Common myeloid progenitor, CD34-positive (primary cell): ENCODE results near the gene CEACAM3.
A peak's percentile ranks its signal among the peaks of the same experiment; 100 is the strongest.

Experiments
- CTCF ChIA-PET: fragments of 350-600 bp; sonication (Branson Sonifier 250); formaldehyde crosslinking; loops from one replicate; lab custom pipeline; 2021; ENCODE audit warnings: antibody characterized with exemption; lab: Charles Lee
- POLR2A ChIA-PET: fragments of 350-600 bp; sonication (Branson Sonifier 250); formaldehyde crosslinking; loops from one replicate; lab custom pipeline; 2021; ENCODE audit warnings: antibody characterized with exemption; lab: Charles Lee
- DNase-seq, 3 donors: peaks; one replicate each; pipeline versions ENCODE4 v3.0.0 to v3.0.0-alpha.2; 2013
- H3K27ac ChIP-seq, 2 experiments: 1 replicate in 1 of 2; 2 replicates in 1 of 2; pipeline ENCODE4 v1.7.0; 2013; ENCODE audit warnings: inconsistent platforms in 2 of 2, low read length in 2 of 2, mild to moderate bottlenecking in 2 of 2, low read depth in 1 of 2, moderate library complexity in 1 of 2; ENCODE audit not compliant: severe bottlenecking in 2 of 2, insufficient read depth in 1 of 2, poor library complexity in 1 of 2
- H3K27me3 ChIP-seq, 5 experiments: replicated peaks in 2 of 5; 1 replicate in 3 of 5; 2 replicates in 2 of 5; pipeline versions ENCODE4 v1.6.1 to v1.7.0; 2013; ENCODE audit warnings: low read length in 4 of 5, mild to moderate bottlenecking in 2 of 5, moderate library complexity in 2 of 5, inconsistent platforms in 1 of 5; ENCODE audit not compliant: insufficient read depth in 5 of 5, control insufficient read depth in 4 of 5
- H3K36me3 ChIP-seq, 4 experiments: 1 replicate in 2 of 4; 2 replicates in 2 of 4; pipeline versions ENCODE4 v1.6.1 to v1.7.0; 2013; ENCODE audit warnings: low read length in 3 of 4, control low read depth in 1 of 4, mild to moderate bottlenecking in 1 of 4; ENCODE audit not compliant: control insufficient read depth in 4 of 4, insufficient read depth in 4 of 4
- H3K4me1 ChIP-seq, 4 experiments: 1 replicate in 3 of 4; 2 replicates in 1 of 4; pipeline versions ENCODE4 v1.6.1 to v1.7.1; 2013; ENCODE audit warnings: low read length in 3 of 4, mild to moderate bottlenecking in 3 of 4, control low read depth in 1 of 4, inconsistent platforms in 1 of 4, moderate library complexity in 1 of 4; ENCODE audit not compliant: control insufficient read depth in 4 of 4, insufficient read depth in 4 of 4; ENCODE audit errors: control extremely low read depth in 1 of 4
- H3K4me3 ChIP-seq, 7 experiments: 1 replicate in 4 of 7; 2 replicates in 3 of 7; pipeline versions ENCODE4 v1.5.1 to v1.7.0; 2013; ENCODE audit warnings: mild to moderate bottlenecking in 7 of 7, low read length in 6 of 7, moderate library complexity in 6 of 7, inconsistent platforms in 2 of 7, low read depth in 2 of 7, control low read depth in 1 of 7; ENCODE audit not compliant: insufficient read depth in 4 of 7, control insufficient read depth in 1 of 7; ENCODE audit errors: extremely low read depth in 1 of 7
- H3K9me3 ChIP-seq, 5 experiments: 1 replicate in 4 of 5; 2 replicates in 1 of 5; pipeline versions ENCODE4 v1.6.1 to v1.7.1; 2013; ENCODE audit warnings: low read length in 4 of 5, mild to moderate bottlenecking in 2 of 5, inconsistent platforms in 1 of 5, low read depth in 1 of 5, moderate library complexity in 1 of 5; ENCODE audit not compliant: control insufficient read depth in 4 of 5, insufficient read depth in 2 of 5; ENCODE audit errors: control extremely low read depth in 1 of 5
- WGBS: methylation state at CpG from one replicate; pipeline ENCODE4 v1.1.5; 2013; ENCODE audit not compliant: insufficient coverage; 5-methylcytosine and 5-hydroxymethylcytosine counted together

Gene CEACAM3

DNA sequence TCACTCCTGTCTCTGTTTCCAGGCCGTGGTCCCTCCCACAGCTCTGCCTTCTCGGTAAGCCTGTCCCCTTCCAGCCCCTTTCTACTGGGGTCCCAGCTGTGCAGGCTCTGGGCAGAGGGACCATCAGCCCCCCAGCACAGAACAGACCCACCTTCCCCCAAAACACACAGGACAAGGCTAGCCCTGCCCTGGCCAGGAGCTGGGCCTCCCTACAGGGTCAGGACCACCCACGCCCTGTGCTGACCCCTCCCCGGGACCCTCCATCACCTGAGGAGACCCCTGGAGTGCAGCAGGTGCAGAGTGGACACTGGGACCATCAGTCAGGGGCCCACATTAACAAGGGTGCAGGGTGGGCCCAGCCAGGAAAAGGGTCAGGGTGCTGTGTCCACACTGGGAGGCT is 13.9 kb downstream of the CEACAM3 start:
- WGBS: 67% methylated on average over 4 of the region's 4 CpGs
- Histone ChIP-seq H3K4me1 (peaks cover 14 to 57% (median 46%) of the 10 kb centered on the region in 4 experiments), H3K36me3 (no peaks in the 10 kb centered on the region), H3K4me3 (peak overlapping the region in 1 of 7 experiments; percentile 41), H3K27me3 (no peaks in the 10 kb centered on the region), H3K27ac (peak overlapping the region in 1 of 2 experiments; percentile 7), H3K9me3 (no peaks in the 10 kb centered on the region)
- ChIA-PET POLR2A (interaction anchor here (0.6 kb wide), 1 partner anchor 11 kb away, joined by 5 read pairs; no protein-coding TSS in a partner anchor), CTCF (interaction anchor here (0.9 to 5.5 kb wide), 5 partner anchors 10 to 104 kb away, joined by 3 to 84 read pairs (median 14); partner anchors contain the start of gene CEACAM3)
- no peak for DNase-seq

GRCh38 chr19:41811036-41811435 is 14.6 kb downstream of the CEACAM3 start:
- ChIA-PET CTCF (interaction anchor here (0.8 to 5.5 kb wide), 8 partner anchors 9 to 105 kb away, joined by 3 to 84 read pairs (median 6); partner anchors contain the start of gene CEACAM3), POLR2A (interaction anchor here (0.6 kb wide), 1 partner anchor 10 kb away, joined by 5 read pairs; no protein-coding TSS in a partner anchor)
- Histone ChIP-seq H3K4me1 (peaks cover 14 to 55% (median 46%) of the 10 kb centered on the region in 4 experiments), H3K4me3 (peak overlapping the region in 3 of 7 experiments; percentile 33 to 42 (median 41)), H3K36me3 (no peaks in the 10 kb centered on the region), H3K27me3 (no peaks in the 10 kb centered on the region), H3K9me3 (no peaks in the 10 kb centered on the region), H3K27ac (peak overlapping the region in 1 of 2 experiments; percentile 6)
- peak; percentile 65 to 94 (median 92) for DNase-seq
- WGBS: 0% methylated on average over 2 of the region's 3 CpGs

DNA sequence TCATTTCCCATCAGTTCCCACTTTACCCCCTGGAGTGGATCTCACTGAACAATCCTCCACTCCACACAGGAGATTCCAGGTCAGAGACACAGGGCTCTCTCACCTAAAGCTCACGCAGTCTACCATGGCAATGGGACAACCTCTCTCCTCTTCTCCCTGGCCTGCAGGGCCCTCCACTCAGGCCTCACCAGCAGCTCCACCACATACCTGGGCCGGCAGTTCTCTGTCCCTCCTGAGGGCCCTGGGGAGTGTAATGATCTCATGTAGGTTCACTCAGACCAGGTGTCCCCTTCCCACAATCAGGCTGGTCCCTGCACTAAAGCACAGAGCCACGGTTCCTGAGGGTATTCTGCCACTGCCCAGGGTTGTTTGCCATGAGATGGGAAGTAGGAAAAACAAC is 15.6 kb downstream of the CEACAM3 start:
- Histone ChIP-seq H3K4me1 (peaks cover 14 to 55% (median 46%) of the 10 kb centered on the region in 4 experiments), H3K9me3 (no peaks in the 10 kb centered on the region), H3K4me3 (no peak overlapping the region), H3K36me3 (no peaks in the 10 kb centered on the region), H3K27ac (no peak overlapping the region), H3K27me3 (no peaks in the 10 kb centered on the region)
- ChIA-PET CTCF (interaction anchor here (0.5 to 5.5 kb wide), 10 partner anchors 8 to 446 kb away, joined by 3 to 84 read pairs (median 4); partner anchors contain the start of gene CEACAM3), POLR2A (no interaction called here)
- WGBS: 93% methylated on average over 3 of the region's 3 CpGs
- DNase-seq: no peak

GRCh38 chr19:41813911-41814310 is 17.5 kb downstream of the CEACAM3 start:
- Histone ChIP-seq H3K27ac (no peak overlapping the region), H3K27me3 (no peaks in the 10 kb centered on the region), H3K36me3 (no peaks in the 10 kb centered on the region), H3K4me3 (no peak overlapping the region), H3K4me1 (peaks cover 5 to 46% (median 33%) of the 10 kb centered on the region in 4 experiments), H3K9me3 (no peaks in the 10 kb centered on the region)
- ChIA-PET POLR2A (no interaction called here), CTCF (interaction anchor here (1.0 to 5.5 kb wide), 4 partner anchors 20 to 60 kb away, joined by 3 to 84 read pairs (median 4); partner anchors contain the start of gene CEACAM3)
- WGBS: 100% methylated on average over 4 of the region's 4 CpGs
- no peak for DNase-seq

DNA sequence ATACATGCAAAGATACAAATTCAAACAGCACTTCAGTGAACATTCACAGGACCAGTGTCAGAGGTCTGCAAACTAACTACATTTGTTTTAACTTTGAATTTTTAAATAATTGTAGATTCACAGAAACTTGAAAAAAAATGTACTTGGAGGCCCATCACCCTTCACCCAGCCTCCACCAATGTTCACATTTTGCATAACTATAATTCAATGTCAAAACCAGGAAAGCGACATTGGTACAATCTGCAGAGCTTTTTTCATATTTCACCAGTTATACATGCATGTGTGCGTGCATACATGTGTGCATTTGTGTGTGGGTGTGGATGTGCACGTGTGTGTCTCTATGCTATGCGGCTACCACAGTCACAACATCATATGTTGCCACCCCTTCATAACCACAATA is 18.9 kb downstream of the CEACAM3 start:
- Histone ChIP-seq H3K27ac (no peak overlapping the region), H3K36me3 (no peaks in the 10 kb centered on the region), H3K27me3 (no peaks in the 10 kb centered on the region), H3K4me3 (no peak overlapping the region), H3K9me3 (no peaks in the 10 kb centered on the region), H3K4me1 (peaks cover 5 to 34% (median 20%) of the 10 kb centered on the region in 4 experiments)
- DNase-seq: no peak
- POLR2A ChIA-PET: interaction anchor here (0.6 kb wide), 1 partner anchor 22 kb away, joined by 3 read pairs; no protein-coding TSS in a partner anchor
- no CpG with 5 or more reads among the region's 4 CpGs for WGBS
- CTCF ChIA-PET: interaction anchor here (1.5 to 13.0 kb wide), 3 partner anchors 14 to 28 kb away, joined by 4 to 250 read pairs (median 5); partner anchors contain the start of gene CEACAM3

- H3K4me1 ChIP-seq: peaks cover 0 to 19% (median 7%) of the 10 kb centered on the region in 4 experiments
- WGBS: 100% methylated on average over 1 of the region's 2 CpGs
- H3K27ac ChIP-seq: no peak overlapping the region
- POLR2A ChIA-PET: interaction anchor here (0.6 kb wide), 1 partner anchor 42 kb away, joined by 3 read pairs; no protein-coding TSS in a partner anchor
- CTCF ChIA-PET: interaction anchor here (1.0 to 13.0 kb wide), 3 partner anchors 12 to 31 kb away, joined by 3 to 250 read pairs (median 4); partner anchors contain the start of gene CEACAM3
- H3K9me3 ChIP-seq: no peaks in the 10 kb centered on the region
- H3K4me3 ChIP-seq: no peak overlapping the region
- H3K36me3 ChIP-seq: no peaks in the 10 kb centered on the region
- no peaks in the 10 kb centered on the region for H3K27me3 ChIP-seq
- no peak for DNase-seq
Measured at GRCh38 chr19:41816761-41817160, 20.4 kb downstream of the CEACAM3 start.
